ENCODE measurements around the gene TBP.

Gene TBP

DNA sequence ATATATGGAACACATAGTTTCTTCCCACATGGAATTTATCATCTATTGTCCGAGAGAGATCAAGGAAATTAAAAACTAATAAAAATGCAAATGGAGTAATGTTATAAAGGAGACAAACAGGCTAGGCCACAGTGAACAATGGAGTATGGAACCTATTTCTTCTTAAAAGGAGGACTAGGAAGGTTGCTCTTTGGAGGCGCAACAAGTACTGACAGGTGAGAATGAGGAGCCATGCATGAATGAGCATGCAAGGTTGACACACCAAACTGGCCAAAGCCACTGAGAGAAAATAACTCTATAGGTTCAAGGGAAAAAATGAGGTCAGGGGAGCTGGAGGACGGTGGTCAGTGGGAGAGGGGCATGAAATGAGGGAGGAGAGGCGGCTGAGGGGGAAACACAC lies 41.9 kb upstream of the TBP start:
- no peak for TF ChIP-seq ESRRG (CRISPR knock-in tag; IDR thresholded peaks at IDR 0.05)
- ATAC-seq: no peak

DNA sequence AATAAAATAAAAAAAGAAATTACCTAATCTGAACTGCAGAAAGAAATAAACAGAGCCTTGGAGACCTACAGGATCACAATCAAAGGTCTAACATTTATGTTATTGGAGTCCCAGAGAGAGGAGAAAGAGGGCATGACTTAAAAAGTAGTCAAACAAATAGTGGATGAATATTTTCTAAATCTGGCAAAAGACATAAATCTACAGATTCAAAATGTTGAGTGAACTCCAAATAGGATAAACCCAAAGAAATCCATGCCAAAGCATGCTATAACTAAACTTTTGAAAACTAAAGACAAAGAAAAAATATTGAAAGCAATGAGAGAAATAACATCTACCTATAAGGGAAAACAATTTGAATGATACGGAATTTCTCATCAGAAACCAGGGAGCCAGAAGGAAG lies 39.3 kb upstream of the TBP start:
- TF ChIP-seq, protein P1, sequence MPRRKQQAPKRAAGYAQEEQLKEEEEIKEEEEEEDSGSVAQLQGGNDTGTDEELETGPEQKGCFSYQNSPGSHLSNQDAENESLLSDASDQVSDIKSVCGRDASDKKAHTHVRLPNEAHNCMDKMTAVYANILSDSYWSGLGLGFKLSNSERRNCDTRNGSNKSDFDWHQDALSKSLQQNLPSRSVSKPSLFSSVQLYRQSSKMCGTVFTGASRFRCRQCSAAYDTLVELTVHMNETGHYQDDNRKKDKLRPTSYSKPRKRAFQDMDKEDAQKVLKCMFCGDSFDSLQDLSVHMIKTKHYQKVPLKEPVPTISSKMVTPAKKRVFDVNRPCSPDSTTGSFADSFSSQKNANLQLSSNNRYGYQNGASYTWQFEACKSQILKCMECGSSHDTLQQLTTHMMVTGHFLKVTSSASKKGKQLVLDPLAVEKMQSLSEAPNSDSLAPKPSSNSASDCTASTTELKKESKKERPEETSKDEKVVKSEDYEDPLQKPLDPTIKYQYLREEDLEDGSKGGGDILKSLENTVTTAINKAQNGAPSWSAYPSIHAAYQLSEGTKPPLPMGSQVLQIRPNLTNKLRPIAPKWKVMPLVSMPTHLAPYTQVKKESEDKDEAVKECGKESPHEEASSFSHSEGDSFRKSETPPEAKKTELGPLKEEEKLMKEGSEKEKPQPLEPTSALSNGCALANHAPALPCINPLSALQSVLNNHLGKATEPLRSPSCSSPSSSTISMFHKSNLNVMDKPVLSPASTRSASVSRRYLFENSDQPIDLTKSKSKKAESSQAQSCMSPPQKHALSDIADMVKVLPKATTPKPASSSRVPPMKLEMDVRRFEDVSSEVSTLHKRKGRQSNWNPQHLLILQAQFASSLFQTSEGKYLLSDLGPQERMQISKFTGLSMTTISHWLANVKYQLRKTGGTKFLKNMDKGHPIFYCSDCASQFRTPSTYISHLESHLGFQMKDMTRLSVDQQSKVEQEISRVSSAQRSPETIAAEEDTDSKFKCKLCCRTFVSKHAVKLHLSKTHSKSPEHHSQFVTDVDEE (CRISPR knock-in tag; IDR thresholded peaks at IDR 0.05): no peak
- TF ChIP-seq ZC3H10 (CRISPR knock-in tag; IDR thresholded peaks at IDR 0.05) (no peak), ISL1 (CRISPR knock-in tag; IDR thresholded peaks at IDR 0.05) (no peak), PPARA (CRISPR knock-in tag; IDR thresholded peaks at IDR 0.05; ENCODE audit: borderline replicate concordance) (no peak), ZNF70 (CRISPR knock-in tag; IDR thresholded peaks at IDR 0.05) (no peak), RARB (CRISPR knock-in tag; IDR thresholded peaks at IDR 0.05) (no peak), ZFP3 (CRISPR knock-in tag; IDR thresholded peaks at IDR 0.05) (no peak), TOX (CRISPR knock-in tag; IDR thresholded peaks at IDR 0.05; ENCODE audit: borderline replicate concordance) (no peak), GLIS3 (CRISPR knock-in tag; IDR thresholded peaks at IDR 0.05) (no peak), CSDC2 (CRISPR knock-in tag; IDR thresholded peaks at IDR 0.05) (no peak), ZNF565 (CRISPR knock-in tag; conservative IDR thresholded peaks at IDR 0.05; ENCODE audit: low read depth) (no peak), ARNTL (CRISPR knock-in tag; IDR thresholded peaks at IDR 0.05; ENCODE audit: borderline replicate concordance, low read depth) (no peak), SNAI2 (CRISPR knock-in tag; IDR thresholded peaks at IDR 0.05) (no peak), BACH2 (CRISPR knock-in tag; IDR thresholded peaks at IDR 0.05; ENCODE audit: borderline replicate concordance) (no peak)
- TF ChIP-seq, protein P2, sequence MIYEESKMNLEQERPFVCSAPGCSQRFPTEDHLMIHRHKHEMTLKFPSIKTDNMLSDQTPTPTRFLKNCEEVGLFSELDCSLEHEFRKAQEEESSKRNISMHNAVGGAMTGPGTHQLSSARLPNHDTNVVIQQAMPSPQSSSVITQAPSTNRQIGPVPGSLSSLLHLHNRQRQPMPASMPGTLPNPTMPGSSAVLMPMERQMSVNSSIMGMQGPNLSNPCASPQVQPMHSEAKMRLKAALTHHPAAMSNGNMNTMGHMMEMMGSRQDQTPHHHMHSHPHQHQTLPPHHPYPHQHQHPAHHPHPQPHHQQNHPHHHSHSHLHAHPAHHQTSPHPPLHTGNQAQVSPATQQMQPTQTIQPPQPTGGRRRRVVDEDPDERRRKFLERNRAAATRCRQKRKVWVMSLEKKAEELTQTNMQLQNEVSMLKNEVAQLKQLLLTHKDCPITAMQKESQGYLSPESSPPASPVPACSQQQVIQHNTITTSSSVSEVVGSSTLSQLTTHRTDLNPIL (CRISPR knock-in tag; IDR thresholded peaks at IDR 0.05; ENCODE audit: low read depth): no peak
- TF ChIP-seq, protein P3, sequence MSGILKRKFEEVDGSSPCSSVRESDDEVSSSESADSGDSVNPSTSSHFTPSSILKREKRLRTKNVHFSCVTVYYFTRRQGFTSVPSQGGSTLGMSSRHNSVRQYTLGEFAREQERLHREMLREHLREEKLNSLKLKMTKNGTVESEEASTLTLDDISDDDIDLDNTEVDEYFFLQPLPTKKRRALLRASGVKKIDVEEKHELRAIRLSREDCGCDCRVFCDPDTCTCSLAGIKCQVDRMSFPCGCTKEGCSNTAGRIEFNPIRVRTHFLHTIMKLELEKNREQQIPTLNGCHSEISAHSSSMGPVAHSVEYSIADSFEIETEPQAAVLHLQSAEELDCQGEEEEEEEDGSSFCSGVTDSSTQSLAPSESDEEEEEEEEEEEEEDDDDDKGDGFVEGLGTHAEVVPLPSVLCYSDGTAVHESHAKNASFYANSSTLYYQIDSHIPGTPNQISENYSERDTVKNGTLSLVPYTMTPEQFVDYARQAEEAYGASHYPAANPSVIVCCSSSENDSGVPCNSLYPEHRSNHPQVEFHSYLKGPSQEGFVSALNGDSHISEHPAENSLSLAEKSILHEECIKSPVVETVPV (CRISPR knock-in tag; IDR thresholded peaks at IDR 0.05): no peak
- TF ChIP-seq, protein P4, sequence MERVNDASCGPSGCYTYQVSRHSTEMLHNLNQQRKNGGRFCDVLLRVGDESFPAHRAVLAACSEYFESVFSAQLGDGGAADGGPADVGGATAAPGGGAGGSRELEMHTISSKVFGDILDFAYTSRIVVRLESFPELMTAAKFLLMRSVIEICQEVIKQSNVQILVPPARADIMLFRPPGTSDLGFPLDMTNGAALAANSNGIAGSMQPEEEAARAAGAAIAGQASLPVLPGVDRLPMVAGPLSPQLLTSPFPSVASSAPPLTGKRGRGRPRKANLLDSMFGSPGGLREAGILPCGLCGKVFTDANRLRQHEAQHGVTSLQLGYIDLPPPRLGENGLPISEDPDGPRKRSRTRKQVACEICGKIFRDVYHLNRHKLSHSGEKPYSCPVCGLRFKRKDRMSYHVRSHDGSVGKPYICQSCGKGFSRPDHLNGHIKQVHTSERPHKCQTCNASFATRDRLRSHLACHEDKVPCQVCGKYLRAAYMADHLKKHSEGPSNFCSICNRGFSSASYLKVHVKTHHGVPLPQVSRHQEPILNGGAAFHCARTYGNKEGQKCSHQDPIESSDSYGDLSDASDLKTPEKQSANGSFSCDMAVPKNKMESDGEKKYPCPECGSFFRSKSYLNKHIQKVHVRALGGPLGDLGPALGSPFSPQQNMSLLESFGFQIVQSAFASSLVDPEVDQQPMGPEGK (CRISPR knock-in tag; IDR thresholded peaks at IDR 0.05; ENCODE audit: borderline replicate concordance): no peak
- ATAC-seq: no peak

DNA sequence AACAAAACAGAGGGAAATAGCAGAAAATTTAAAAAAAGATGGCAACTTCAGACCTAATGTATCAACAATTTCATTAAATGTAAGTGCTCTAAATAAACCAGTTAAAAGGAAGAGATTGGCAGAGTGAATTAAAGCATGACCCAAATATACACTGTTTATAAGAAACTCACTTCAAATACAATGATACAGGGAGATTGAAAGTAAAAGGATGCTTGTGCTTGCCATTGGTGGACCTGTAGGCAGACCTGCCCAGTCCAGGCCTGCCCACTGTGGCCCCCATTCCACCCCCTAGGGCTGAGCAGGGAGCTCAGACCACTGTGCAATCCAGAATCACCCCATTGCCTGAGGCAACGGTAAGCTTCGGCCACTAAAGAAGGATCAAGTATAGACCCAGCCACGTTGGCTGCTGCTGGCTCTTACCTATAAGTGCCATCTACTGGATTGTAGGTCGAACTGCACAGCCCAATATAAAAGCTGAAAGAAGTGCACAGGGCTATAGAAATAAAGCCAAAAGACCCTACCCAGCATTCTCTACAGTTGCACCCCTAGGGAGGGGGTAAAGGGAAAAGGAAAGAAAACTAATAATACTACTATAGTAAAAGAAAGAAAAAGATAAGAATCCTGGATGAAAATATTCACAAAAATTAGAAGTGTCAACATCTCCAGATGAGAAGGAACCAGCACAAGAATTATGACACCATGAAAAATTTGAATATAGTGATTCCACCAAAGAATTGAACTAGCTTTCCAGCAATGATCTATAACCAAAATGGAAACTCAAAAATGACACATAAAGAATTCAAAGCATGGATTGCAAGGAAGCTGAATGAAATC lies 37.2 kb upstream of the TBP start:
- ATAC-seq: peak; percentile 98
- TF ChIP-seq, protein P4 (CRISPR knock-in tag; IDR thresholded peaks at IDR 0.05; ENCODE audit: borderline replicate concordance): no peak
- TF ChIP-seq ESRRG (CRISPR knock-in tag; IDR thresholded peaks at IDR 0.05): no peak
- TF ChIP-seq SNAI2 (CRISPR knock-in tag; IDR thresholded peaks at IDR 0.05): no peak
- no peak for TF ChIP-seq PPARA (CRISPR knock-in tag; IDR thresholded peaks at IDR 0.05; ENCODE audit: borderline replicate concordance)
- TF ChIP-seq, protein P2 (CRISPR knock-in tag; IDR thresholded peaks at IDR 0.05; ENCODE audit: low read depth): no peak
- no peak for TF ChIP-seq ZNF8 (CRISPR knock-in tag; IDR thresholded peaks at IDR 0.05)
- TF ChIP-seq, protein P1 (CRISPR knock-in tag; IDR thresholded peaks at IDR 0.05): no peak
- TF ChIP-seq, protein P3 (CRISPR knock-in tag; IDR thresholded peaks at IDR 0.05): no peak
- TF ChIP-seq ZFP3 (CRISPR knock-in tag; IDR thresholded peaks at IDR 0.05): no peak
- no peak for TF ChIP-seq OSR1 (CRISPR knock-in tag; IDR thresholded peaks at IDR 0.05)
- no peak for TF ChIP-seq ZFP30 (CRISPR knock-in tag; IDR thresholded peaks at IDR 0.05)

Measured in SK-N-SH treated with all-trans-retinoic acid at 6 μM for 48 hours (cell line).